ENCODE measurements around the gene GPR3.
"Not testable (repeated sequence)": the region's sequence is repeated elsewhere in the genome, so short reads cannot be mapped to it uniquely, and the experiment has no call there.

The GPR3 gene

GRCh38 chr1:27380766-27381733, 11.4 kb upstream of the GPR3 start:
- DNase-seq: no peak

GRCh38 chr1:27381969-27382762, 10.3 kb upstream of the GPR3 start:
- no peak for DNase-seq

- no peak for DNase-seq
Measured at GRCh38 chr1:27383039-27383605, 9.3 kb upstream of the GPR3 start, which contains the start of gene CD164L2. Gene CD164L2 (minus strand): TSS chr1:27383333. CDS start chr1:27383239, 94 bp downstream.

GRCh38 chr1:27383661-27384060, 8.8 kb upstream of the GPR3 start:
- no peak for DNase-seq

- DNase-seq: not testable (repeated sequence)
Measured at GRCh38 chr1:27384797-27385196, 7.6 kb upstream of the GPR3 start.

GRCh38 chr1:27388337-27389005, 4.0 kb upstream of the GPR3 start:
- no peak for DNase-seq

- no peak for DNase-seq
Measured at GRCh38 chr1:27391511-27392095, 819 bp upstream of the GPR3 start.

- DNase-seq: no peak
Measured at GRCh38 chr1:27392778-27393635, 585 bp downstream of the GPR3 start.

GRCh38 chr1:27393641-27394281, 1.3 kb downstream of the GPR3 start:
- DNase-seq: no peak

- no peak for DNase-seq
Measured at GRCh38 chr1:27394282-27394658, 1.8 kb downstream of the GPR3 start.

GRCh38 chr1:27394925-27395324, 2.5 kb downstream of the GPR3 start:
- no peak for DNase-seq

GRCh38 chr1:27395441-27396195, 3.2 kb downstream of the GPR3 start:
- DNase-seq: no peak

- DNase-seq: no peak
Measured at GRCh38 chr1:27397110-27397509, 4.7 kb downstream of the GPR3 start.

- DNase-seq: no peak
Measured at GRCh38 chr1:27397749-27398148, 5.3 kb downstream of the GPR3 start.

GRCh38 chr1:27398405-27399149, 6.2 kb downstream of the GPR3 start:
- DNase-seq: no peak

- DNase-seq: no peak
Measured at GRCh38 chr1:27399251-27400025, 7.0 kb downstream of the GPR3 start.

GRCh38 chr1:27400082-27400962, 7.9 kb downstream of the GPR3 start:
- DNase-seq: no peak

GRCh38 chr1:27400963-27401341, 8.5 kb downstream of the GPR3 start:
- no peak for DNase-seq

All from cortex of kidney (tissue), 1 donor.